ENCODE results near the gene PNPLA2.

Gene PNPLA2

DNA sequence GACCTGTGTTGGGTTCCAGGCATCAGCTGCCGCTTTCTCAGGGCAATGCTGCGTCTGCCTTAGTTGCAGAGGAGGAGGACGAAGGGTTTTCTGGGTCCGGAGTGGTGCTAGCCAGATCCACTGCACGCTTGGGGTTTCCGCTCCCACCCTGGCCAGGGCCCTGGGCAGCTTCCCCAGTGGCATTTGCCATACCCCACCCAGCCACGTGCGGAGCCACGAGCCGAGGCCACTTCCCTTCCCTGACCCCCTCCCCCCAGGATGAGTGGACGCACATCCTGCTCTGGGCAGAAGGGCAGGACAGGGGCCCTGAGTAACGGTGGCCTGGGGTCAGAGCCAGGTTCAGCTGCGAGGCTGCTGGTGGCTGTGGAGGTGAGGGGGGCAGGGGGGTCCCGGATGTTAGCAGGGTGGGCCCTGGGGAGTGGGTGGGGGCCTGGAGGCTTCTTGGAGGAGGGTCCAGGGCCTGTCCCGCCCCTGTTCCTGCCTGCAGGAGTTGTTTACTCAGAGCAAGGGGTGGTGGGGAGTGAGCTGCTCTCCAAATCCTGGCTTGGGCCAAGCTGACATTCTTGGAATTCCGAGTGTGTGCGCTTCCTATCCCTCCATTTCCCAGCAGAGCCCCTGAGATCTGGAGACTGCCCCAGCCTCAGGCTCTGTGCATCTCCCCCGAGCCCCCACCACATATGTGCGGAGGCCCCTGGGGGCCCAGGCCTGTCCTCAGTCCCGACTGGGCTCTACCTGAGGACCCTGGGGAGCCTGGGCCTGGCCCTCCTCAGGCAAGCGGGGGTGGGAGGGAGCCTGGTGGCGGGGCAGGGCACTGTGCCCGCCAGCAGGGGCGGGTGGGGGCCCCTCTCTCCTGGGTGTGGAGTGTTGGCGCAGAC, 25.3 kb downstream of the PNPLA2 start:
- TF ChIP-seq, protein P1, sequence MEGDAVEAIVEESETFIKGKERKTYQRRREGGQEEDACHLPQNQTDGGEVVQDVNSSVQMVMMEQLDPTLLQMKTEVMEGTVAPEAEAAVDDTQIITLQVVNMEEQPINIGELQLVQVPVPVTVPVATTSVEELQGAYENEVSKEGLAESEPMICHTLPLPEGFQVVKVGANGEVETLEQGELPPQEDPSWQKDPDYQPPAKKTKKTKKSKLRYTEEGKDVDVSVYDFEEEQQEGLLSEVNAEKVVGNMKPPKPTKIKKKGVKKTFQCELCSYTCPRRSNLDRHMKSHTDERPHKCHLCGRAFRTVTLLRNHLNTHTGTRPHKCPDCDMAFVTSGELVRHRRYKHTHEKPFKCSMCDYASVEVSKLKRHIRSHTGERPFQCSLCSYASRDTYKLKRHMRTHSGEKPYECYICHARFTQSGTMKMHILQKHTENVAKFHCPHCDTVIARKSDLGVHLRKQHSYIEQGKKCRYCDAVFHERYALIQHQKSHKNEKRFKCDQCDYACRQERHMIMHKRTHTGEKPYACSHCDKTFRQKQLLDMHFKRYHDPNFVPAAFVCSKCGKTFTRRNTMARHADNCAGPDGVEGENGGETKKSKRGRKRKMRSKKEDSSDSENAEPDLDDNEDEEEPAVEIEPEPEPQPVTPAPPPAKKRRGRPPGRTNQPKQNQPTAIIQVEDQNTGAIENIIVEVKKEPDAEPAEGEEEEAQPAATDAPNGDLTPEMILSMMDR (IDR thresholded peaks at IDR 0.05): no peak
- no peak for TF ChIP-seq ZFX (IDR thresholded peaks at IDR 0.05; ENCODE audit: borderline replicate concordance)
- H3K27ac ChIP-seq: peak overlapping the region; percentile 82

GRCh38 chr11:844693-845644, 26.3 kb downstream of the PNPLA2 start:
- H3K27ac ChIP-seq: peak overlapping the region; percentile 82
- TF ChIP-seq, protein P1 (IDR thresholded peaks at IDR 0.05): no peak
- no peak for TF ChIP-seq ZFX (IDR thresholded peaks at IDR 0.05; ENCODE audit: borderline replicate concordance)

- H3K27ac ChIP-seq: no peak overlapping the region
- TF ChIP-seq, protein P1 (IDR thresholded peaks at IDR 0.05): no peak
These were observed 27.3 kb downstream of the PNPLA2 start for GRCh38 chr11:845872-846495.

- TF ChIP-seq, protein P1 (IDR thresholded peaks at IDR 0.05): no peak
- no peak for TF ChIP-seq ZFX (IDR thresholded peaks at IDR 0.05; ENCODE audit: borderline replicate concordance)
- H3K27ac ChIP-seq: no peak overlapping the region
These were observed 27.9 kb downstream of the PNPLA2 start for GRCh38 chr11:846496-847098.

GRCh38 chr11:847876-848275, 29.2 kb downstream of the PNPLA2 start:
- TF ChIP-seq ZFX (IDR thresholded peaks at IDR 0.05; ENCODE audit: borderline replicate concordance): no peak
- TF ChIP-seq, protein P1 (IDR thresholded peaks at IDR 0.05): no peak

GRCh38 chr11:848380-848931, 29.7 kb downstream of the PNPLA2 start:
- TF ChIP-seq, protein P1 (IDR thresholded peaks at IDR 0.05): peak; percentile 78
- TF ChIP-seq ZFX (IDR thresholded peaks at IDR 0.05; ENCODE audit: borderline replicate concordance): no peak

More at GRCh38 chr11:847876-848275, 29.2 kb downstream of the PNPLA2 start:
- H3K27ac ChIP-seq: no peak overlapping the region

More at GRCh38 chr11:848380-848931, 29.7 kb downstream of the PNPLA2 start:
- no peak overlapping the region for H3K27ac ChIP-seq
